ENCODE results near the gene AKT2.
"Not testable (repeated sequence)": the region's sequence is repeated elsewhere in the genome, so short reads cannot be mapped to it uniquely, and the experiment has no call there.

The AKT2 gene

DNA sequence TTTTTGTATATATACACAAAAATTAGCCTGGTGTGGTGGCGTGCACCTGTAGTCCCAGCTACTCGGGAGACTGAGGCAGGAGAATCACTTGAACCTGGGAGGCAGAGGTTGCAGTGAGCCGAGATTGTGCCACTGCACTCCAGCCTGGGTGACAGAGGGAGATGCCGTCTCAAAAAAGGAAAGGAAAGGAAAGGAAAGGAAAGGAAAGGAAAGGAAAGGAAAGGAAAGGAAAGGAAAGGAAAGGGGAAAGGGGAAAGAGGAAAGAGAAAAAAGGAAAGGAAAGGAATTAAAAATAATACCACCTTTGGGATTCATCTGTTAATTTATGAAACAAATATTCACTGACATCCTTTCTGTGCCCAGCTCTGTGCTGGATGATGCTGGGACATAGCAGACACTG lies 66.1 kb downstream of the AKT2 start:
- not testable (repeated sequence) for DNase-seq (ENCODE audit: low spot score)

DNA sequence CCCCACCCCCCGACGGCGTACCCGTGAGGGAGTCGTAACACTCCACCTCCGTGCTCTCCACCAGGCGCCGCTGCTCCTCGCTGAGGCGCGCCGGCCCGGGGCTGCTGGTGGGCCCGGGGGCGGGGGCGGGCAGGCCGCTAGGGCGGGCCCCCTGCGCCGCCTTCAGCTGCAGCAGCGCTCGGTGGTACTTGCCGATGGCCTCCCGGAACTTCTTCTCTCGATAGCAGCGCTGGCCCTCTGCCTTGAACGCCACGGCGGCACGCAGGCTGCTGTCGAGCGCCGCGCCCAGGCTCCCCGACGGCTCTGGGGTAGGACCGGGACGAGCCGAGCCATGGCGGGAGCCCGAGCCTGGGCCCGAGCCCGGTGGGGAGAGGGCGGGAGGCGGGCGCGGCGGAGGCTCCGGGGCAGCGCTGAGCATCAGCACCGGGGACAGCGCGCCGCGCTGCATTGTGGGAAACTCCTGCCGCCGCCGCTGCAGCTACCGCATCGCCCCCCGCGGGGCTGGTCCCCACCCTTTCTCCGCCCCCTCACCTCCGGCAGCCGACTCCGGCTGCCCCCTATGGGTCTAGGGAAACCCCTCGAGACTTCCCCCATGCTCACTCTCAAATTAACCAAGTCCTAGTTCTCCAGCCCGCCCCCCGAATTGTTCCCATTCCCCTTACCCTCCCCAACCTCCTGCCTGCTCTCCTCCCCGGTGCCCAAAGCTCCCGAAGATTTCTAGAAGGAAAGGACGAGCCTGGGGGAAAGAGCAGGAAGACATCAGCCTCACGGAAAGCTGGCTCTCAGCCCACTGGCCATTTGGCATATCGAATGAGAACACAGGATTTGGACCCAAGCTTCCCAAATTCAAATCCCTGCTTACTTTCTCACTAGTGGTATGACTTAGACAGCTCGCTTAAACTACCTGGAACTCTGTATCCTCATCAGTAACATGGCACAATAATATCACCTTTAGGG lies 66.9 kb downstream of the AKT2 start, which contains the start of gene TTC9B:
Gene TTC9B (minus strand): TSS at position 451 of the 957 bp plus-strand sequence. CDS start 3 bp downstream, at position 448.
- DNase-seq (ENCODE audit: low spot score) = no peak

DNA sequence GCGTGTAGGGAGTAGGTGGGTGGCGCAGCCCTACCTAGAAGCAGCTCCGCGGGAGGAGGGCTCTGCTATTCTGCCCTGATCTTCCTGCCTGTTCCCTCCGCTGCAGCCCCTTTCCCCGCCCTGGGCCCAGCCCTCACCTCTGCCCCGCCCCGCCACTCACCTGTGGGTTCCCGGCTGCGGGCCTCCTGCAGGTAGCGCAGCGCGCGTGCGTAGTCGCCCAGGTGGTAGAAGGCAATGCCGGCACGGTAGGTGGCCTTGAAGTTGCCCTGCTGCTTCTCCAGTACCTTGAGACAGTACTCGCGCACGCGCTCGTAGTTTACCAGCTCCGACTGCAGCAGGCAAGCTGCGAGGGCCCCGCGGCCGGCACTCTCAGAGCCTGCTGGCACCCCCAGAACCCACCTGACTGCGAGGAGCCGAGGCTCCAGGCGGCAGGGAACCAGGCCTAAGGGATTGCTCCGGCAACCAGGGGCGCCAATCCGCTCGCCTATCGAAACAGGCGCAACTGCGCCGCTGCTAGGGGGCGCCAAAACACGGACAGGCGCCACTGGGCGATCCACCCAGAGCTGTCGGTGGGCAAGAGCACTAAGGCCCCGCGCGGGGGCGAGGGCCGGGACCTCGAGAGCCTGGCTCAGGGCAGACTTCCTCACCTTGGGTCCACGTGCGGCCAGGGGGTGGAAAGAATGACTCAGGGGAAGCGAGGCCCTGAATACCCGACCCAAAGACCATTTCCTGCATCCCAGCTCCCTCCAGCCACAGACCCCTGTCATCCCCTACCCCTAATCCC lies 67.9 kb downstream of the AKT2 start:
- DNase-seq (ENCODE audit: low spot score) = no peak

DNA sequence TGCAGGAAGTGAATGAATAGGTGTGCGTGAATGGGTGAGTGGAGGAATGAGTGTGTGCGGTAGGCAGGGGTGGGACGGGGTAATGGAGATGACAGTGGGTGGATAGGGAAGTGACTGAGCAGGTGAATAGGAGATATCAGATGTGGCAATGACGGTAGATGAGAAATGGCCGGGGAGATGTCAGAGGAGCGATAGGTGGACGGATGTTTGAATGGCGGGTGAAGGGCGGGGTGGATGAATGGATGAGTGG lies 68.4 kb downstream of the AKT2 start:
- no peak for DNase-seq (ENCODE audit: low spot score)

DNA sequence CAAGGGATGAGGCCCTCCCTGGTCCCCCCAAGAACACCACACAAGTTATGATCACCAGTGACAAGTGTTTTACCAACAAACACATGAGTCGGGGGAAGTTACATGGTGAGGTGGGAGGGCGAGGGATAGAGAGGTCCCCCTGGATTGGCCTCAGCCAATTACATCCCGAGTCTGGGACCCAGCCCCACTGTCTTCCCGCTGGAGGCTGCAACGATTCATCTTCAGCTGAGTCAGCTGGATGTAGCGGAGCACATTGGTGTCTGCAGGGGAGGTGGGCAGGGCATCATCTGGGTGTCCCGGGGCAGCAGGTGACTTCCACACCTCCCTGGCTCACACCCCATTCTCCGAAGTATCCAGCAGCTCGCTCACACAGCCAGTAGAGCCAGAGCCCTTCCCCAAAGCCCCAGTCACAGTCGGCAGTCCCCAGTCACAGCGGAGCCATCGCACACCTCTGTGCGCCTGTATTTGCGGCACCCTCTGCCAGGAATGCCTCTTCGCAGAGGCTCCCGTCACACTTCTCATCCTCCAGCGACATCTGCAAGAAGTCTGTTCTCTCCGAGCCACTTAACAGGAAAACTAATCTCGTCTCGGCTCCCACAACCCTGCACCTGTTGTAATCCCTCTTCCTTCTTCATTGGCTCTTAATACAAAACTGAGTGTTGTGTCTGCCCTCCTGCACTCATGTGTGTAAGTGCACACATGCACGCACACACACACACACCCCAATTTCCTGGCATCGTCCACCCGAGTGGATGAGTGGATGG lies 69.0 kb downstream of the AKT2 start:
- no peak for DNase-seq (ENCODE audit: low spot score)

DNA sequence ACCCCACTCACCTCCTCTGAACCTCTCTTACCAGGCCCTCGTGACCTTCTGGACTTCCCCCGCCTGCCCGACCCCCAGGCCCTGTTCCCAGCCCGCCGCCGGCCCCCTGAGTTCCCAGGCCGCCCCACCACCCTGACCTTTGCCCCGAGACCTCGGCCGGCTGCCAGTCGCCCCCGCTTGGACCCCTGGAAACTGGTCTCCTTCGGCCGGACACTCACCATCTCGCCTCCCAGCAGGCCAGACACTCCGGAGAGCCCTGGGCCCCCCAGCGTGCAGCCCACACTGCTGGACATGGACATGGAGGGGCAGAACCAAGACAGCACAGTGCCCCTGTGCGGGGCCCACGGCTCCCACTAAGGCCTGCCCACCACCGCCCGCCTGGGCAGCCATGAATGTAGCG lies 70.2 kb downstream of the AKT2 start:
- DNase-seq (ENCODE audit: low spot score) = no peak

DNA sequence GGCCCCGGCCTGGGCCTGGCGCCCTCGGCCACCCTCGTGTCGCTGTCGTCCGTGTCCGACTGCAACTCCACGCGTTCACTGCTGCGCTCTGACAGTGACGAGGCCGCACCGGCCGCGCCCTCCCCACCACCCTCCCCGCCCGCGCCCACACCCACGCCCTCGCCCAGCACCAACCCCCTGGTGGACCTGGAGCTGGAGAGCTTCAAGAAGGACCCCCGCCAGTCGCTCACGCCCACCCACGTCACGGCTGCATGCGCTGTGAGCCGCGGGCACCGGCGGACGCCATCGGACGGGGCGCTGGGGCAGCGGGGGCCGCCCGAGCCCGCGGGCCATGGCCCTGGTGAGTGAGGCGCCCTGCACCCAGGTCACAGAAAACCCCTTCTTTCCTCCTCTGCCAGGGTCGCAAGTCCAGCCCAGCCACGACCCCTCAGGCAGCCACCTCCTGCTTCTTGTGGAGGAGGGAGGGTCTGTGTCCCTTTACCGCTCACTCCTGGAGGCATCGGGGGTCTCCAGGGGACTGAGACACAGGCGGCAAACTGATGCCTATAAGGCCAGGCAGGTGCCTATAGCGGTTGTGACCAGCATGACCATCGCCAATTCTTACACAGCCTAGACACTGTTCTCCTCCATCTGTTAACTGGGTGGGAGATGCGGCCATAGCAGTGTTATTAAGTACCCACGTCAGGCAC lies 71.1 kb downstream of the AKT2 start:
- no peak for DNase-seq (ENCODE audit: low spot score)

DNA sequence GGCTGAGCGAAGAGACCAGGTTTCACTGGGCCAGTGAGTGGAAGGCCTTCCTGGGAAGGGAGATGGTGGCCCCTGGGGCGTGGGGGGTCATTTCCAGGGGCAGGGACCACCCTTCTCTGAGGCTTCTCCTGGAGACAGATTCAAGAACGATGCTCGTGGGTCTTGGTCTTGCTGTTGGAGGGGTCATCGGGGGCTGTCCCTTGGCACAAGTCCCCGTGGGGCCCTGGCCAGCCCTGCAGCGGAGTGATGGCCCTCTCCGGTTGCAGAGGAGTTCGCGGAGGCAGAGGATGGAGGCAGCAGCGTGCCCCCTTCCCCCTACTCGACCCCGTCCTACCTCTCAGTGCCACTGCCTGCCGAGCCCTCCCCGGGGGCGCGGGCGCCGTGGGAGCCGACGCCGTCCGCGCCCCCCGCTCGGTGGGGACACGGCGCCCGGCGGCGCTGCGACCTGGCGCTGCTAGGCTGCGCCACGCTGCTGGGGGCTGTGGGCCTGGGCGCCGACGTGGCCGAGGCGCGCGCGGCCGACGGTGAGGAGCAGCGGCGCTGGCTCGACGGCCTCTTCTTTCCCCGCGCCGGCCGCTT lies 71.8 kb downstream of the AKT2 start:
- no peak for DNase-seq (ENCODE audit: low spot score)

DNA sequence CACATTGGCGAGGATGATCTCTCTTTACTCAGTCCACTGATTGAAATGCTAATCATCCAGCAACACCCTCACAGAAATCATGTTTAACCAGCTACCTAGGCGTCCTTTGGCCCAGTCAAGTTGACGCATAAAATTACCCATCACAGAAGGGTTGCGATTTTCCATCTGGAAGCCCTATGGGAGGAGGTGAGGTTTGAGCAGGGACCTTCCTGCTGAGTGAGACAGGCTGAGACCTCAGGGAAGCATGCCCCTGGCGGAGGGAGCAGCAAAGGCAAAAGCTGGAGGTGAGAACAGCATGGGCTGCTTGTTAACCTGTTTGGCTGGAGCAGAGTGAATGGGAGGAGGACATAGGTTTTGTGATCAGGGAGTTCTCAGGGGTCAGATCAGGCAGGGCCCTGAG lies 74.3 kb downstream of the AKT2 start:
- no peak for DNase-seq (ENCODE audit: low spot score)

DNA sequence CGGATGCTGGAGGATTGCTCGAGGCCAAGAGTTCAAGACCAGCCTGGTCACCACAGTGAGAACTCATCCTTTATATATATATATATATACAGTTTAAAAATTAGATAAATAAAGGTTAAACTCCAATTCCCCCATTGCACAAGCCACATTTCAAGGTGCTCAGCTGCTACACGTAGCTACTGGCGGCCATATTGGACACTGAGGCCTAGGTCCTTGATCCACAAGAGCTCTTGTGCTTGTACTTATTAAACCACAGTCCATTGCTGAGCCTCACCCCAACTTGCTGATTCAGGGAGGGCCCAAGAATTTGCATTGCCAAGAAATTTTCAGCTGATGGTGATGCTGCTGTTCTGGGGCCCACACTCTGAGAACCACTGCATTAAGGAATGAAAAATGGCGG lies 76.5 kb downstream of the AKT2 start:
- DNase-seq (ENCODE audit: low spot score) = no peak

DNA sequence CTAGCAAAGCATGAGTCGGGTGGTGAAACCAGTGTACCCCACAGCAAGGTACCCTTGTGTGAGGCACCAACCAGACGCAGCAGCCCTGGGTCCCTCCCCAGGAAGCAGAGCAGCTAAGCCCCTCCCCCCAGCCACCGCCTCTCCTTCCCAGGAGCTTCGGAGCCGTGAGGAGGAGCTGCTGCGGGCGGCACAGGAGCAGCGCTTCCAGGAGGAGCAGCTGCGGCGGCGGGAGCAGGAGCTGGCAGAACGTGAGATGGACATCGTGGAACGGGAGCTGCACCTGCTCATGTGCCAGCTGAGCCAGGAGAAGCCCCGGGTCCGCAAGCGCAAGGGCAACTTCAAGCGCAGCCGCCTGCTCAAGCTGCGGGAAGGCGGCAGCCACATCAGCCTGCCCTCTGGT lies 79.4 kb downstream of the AKT2 start:
- no peak for DNase-seq (ENCODE audit: low spot score)

DNA sequence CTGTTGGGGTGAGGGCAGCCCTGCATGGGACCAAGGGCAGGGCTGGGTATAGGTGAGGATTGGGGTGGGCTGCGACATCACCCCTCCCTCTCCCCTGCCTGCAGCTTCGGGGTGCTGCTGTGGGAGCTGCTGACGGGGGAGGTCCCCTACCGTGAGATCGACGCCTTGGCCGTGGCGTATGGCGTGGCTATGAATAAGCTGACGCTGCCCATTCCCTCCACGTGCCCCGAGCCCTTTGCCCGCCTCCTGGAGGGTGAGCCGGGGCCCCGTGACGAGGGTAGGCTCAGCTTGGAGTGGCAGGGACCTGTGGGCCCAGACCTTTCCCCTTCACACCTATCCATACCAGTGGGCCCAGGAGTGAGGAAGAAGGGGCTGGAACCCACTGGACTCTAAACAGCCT lies 80.8 kb downstream of the AKT2 start:
- no peak for DNase-seq (ENCODE audit: low spot score)

DNA sequence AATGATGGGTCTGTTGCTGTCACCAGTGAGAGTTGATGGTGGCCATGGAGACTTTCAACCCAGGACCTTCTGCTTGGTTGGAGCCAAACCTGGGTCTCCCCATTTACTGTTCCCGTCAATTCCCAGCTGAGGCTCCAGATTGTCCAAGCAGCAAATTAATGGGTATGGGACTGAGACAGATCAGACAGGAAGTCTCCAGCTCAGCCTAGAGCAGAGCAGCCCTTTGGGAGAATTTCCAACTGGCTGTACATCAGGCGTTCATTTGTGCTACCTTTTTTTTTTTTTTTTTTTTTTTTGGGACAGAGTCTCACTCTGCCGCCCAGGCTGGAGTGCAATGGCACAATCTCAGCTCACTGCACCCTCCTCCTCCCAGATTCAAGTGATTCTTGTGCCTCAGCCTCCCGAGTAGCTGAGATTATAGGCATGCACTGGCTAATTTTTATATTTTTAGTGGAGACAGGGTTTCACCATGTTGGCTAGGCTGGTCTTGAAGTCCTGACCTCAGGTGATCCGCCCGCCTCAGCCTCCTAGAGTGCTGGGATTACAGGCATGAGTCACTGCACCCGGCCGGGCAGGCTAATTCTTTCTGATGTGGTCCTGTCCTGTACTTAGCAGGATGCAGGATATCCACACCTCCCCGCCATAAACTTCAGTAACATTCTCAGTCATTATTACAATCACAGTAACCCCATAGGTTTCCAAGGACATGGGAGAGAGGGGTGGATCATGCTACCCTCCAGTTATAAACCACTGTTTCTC lies 84.6 kb downstream of the AKT2 start:
- DNase-seq (ENCODE audit: low spot score) = no peak

DNA sequence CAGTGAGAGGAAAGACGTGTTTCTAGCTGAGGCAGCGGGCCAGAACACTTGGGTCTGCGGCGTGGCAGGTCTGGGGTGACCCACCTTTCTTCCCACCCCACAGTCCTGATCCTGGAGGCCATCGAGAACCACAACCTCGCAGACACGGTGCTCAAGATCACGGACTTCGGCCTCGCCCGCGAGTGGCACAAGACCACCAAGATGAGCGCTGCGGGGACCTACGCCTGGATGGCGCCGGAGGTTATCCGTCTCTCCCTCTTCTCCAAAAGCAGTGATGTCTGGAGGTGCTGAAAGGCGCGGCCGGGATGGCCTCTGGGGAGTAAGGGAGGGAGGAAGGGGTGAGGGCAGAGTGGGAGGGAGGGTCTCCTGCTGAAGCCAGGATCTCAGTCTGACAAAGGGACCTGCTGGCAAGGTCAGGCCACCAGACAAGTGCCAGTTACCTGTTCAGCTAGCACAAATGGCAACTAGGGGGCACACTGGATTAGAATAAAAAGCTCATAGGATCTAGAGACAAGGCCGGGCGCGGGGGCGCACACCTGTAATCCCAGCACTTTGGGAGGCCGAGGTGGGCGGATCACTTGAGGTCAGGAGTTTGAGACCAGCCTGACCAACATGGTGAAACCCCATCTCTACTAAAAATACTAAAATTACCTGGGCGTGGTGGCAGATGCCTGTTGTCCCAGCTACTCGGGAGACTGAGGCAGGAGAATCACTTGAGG lies 86.7 kb downstream of the AKT2 start:
- DNase-seq (ENCODE audit: low spot score) = no peak

DNA sequence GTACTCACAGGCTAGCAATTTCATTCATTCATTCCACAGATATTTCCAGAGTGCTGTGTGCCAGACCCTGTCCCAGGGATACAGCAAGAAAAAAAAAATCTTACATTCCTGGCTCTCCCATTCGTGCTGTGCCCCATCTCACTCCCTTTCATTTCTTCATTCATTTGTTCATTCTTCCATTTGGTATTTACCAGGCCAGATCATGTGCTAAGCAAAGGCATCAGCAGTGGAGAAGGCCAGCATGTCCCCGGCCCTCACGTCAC lies 91.6 kb downstream of the AKT2 start:
- DNase-seq (ENCODE audit: low spot score) = no peak

DNA sequence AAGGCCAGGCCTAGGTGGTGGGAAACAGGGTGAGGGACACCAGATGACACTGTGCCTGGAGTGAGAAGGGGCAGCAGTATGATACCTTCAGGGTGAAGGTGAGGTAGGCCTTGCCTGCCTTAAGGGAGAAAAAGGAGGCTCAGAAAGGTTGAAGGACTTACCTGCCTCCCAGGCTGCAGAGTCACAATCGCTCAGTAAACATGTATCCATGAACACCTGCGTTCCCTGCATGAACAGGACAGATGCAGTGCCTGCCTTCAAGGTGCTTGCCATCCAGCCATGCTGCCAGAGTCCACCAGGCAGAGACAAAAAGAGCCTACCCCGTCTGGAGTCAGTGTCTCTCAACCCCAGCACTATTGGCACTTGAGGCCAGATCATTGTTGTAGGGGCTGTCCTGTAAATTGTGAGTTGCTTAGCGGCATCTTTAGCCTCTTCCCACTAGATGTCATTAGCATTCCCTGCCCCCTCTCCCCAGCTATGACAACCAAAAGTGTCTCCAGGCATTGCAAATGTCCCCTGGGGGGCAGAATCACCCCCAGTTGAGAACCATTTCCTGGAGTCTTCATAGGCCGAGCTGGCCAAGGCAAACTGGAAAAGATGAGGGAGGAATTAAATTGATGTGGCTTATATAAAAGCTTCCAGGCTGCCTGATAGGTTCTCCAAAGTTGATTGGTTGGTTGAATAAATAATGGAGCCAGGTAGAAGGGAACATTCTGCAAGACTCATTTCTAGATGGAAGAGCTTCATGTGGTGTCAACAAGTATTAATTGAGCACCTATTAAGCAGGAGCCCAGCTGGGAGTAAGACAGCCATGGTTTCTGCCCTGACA lies 92.2 kb downstream of the AKT2 start:
- DNase-seq (ENCODE audit: low spot score) = no peak

DNA sequence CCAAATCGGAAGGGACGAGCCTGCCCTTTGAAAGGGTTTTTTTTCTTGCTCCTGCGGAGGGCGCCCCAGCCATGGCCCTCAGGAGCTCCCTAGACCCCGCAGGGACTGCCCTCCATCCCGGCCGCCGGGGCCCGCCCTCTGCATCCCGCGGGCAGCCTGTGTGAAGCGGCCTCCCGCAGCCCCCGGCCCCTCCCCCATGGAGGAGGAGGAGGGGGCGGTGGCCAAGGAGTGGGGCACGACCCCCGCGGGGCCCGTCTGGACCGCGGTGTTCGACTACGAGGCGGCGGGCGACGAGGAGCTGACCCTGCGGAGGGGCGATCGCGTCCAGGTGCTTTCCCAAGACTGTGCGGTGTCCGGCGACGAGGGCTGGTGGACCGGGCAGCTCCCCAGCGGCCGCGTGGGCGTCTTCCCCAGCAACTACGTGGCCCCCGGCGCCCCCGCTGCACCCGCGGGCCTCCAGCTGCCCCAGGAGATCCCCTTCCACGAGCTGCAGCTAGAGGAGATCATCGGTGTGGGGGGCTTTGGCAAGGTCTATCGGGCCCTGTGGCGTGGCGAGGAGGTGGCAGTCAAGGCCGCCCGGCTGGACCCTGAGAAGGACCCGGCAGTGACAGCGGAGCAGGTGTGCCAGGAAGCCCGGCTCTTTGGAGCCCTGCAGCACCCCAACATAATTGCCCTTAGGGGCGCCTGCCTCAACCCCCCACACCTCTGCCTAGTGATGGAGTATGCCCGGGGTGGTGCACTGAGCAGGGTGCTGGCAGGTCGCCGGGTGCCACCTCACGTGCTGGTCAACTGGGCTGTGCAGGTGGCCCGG lies 93.1 kb downstream of the AKT2 start:
- no peak for DNase-seq (ENCODE audit: low spot score)

DNA sequence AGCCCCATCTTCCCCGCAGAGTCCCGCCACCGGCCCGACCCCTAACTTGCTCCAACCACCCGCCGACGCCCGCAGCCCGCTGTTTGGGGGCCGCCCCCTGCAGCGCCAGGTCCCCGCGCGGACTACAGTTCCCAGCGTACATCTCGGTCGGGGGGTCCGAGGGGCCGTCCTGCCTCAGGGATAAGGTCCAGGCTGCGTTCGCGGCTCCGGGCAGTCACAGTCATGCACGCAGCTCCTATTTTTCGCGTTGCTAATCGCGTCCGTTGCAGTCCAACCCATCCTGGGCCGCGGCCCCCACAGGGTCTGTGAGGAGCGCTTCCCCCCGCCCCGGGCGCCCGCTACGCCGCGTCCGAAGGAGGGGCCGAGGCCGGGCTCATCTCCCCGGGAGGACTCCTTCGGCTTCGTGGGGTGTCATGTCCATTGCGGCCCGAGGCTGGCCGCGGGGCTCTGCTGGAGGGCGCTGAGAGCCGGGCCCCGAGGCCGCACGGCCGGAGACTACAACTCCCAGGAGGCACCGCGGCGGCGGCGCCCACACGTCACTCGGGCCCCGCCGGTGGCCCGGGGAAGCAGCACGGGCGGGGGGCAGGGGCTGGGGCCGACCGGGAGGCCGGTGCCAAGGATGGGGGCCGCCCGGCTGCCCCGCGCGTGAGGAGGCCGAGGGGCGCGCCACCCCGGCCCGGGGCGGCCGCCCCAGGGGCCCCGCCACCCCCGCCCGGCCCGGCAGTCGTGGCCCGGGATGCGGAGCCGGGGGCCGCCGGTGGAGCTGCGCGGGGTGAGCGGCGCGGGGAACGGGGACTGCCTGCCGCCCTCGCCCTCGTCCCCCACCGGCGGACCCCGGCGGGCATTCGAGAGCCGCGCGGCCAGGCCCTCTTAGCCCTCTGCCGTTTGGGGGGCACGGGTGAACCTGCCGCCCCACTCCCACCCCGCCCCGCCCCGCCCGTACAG lies 94.0 kb downstream of the AKT2 start, which contains the start of gene MAP3K10:
Gene MAP3K10 (plus strand): TSS at position 536 of the 945 bp plus-strand sequence. CDS start 606 bp downstream, outside the sequence.
- DNase-seq (ENCODE audit: low spot score) = peak; percentile 62

Measured in pons (tissue), 1 donor.